HUES48 (cell line): ENCODE data around the gene SMAP2.

ENCODE experiments used
- H3K27ac ChIP-seq: one replicate; pipeline ENCODE4 v1.7.0; 2013; ENCODE audit warnings: low read depth, low read length, inconsistent platforms
- H3K27me3 ChIP-seq: 2 replicates; pipeline ENCODE4 v1.6.1; 2013; ENCODE audit warnings: mild to moderate bottlenecking, low read length; ENCODE audit not compliant: control insufficient read depth, insufficient read depth
- H3K36me3 ChIP-seq: 2 replicates; pipeline ENCODE4 v1.6.1; 2013; ENCODE audit warnings: low read length; ENCODE audit not compliant: control insufficient read depth, insufficient read depth
- H3K4me1 ChIP-seq: 2 replicates; pipeline ENCODE4 v1.6.1; 2013; ENCODE audit warnings: mild to moderate bottlenecking, low read length; ENCODE audit not compliant: control insufficient read depth, insufficient read depth
- H3K4me3 ChIP-seq: 2 replicates; pipeline ENCODE4 v1.5.1; 2013; ENCODE audit warnings: mild to moderate bottlenecking, low read depth, low read length
- H3K9ac ChIP-seq: 2 replicates; pipeline ENCODE4 v1.6.1; 2013; ENCODE audit warnings: mild to moderate bottlenecking, low read depth, low read length, moderate library complexity
- H3K9me3 ChIP-seq: 2 replicates; pipeline ENCODE4 v1.6.1; 2013; ENCODE audit warnings: low read length; ENCODE audit not compliant: control insufficient read depth, insufficient read depth

SMAP2 gene

GRCh38 chr1:40451238-40451585 is 77.7 kb downstream of the SMAP2 start:
- Histone ChIP-seq H3K9me3 (peaks cover 17% of the 10 kb centered on the region), H3K4me3 (peak overlapping the region; percentile 77), H3K36me3 (peaks cover 11% of the 10 kb centered on the region; the same call in 1 of the 2 replicates), H3K27me3 (no peaks in the 10 kb centered on the region), H3K27ac (no peak overlapping the region), H3K4me1 (peaks cover 7% of the 10 kb centered on the region; the same call in 1 of the 2 replicates), H3K9ac (peak overlapping the region; percentile 74; the same call in 1 of the 2 replicates)

DNA sequence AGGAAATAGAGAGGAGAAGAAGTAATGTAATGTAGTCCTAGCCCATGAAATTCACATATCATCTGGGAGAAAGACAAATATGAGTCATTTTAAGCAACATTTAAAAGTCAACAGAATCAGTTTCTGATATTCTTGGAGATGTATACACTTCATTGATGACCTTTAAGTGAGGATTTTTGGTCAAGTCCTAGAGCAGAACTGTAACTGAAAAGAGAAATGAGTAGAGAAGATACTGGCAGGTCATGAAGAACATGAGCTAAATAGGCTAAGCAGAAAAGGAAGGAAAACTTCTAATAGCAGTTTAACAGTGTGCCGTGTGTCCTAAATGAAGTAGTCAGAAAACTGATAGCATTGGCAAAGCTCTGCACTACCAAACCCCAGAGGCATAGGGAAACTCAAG is 81.3 kb downstream of the SMAP2 start:
- Histone ChIP-seq H3K27me3 (no peaks in the 10 kb centered on the region), H3K9ac (no peak overlapping the region), H3K4me3 (no peak overlapping the region), H3K9me3 (peaks cover 53% of the 10 kb centered on the region), H3K4me1 (peaks cover 7% of the 10 kb centered on the region; the same call in 1 of the 2 replicates), H3K27ac (no peak overlapping the region), H3K36me3 (peaks cover 48% of the 10 kb centered on the region)

DNA sequence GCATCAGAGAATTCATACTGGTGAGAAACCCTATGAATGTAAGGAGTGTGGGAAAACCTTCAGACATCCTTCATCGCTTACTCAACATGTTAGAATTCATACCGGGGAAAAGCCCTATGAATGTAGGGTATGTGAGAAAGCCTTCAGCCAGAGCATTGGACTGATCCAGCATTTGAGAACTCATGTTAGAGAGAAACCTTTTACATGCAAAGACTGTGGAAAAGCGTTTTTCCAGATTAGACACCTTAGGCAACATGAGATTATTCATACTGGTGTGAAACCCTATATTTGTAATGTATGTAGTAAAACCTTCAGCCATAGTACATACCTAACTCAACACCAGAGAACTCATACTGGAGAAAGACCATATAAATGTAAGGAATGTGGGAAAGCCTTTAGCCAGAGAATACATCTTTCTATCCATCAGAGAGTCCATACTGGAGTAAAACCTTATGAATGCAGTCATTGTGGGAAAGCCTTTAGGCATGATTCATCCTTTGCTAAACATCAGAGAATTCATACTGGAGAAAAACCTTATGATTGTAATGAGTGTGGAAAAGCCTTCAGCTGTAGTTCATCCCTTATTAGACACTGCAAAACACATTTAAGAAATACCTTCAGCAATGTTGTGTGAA is 89.5 kb downstream of the SMAP2 start:
- Histone ChIP-seq H3K4me3 (no peak overlapping the region), H3K27ac (no peak overlapping the region), H3K36me3 (peaks cover 50% of the 10 kb centered on the region), H3K27me3 (no peaks in the 10 kb centered on the region), H3K9ac (no peak overlapping the region), H3K9me3 (peaks cover 95% of the 10 kb centered on the region), H3K4me1 (no peaks in the 10 kb centered on the region)

DNA sequence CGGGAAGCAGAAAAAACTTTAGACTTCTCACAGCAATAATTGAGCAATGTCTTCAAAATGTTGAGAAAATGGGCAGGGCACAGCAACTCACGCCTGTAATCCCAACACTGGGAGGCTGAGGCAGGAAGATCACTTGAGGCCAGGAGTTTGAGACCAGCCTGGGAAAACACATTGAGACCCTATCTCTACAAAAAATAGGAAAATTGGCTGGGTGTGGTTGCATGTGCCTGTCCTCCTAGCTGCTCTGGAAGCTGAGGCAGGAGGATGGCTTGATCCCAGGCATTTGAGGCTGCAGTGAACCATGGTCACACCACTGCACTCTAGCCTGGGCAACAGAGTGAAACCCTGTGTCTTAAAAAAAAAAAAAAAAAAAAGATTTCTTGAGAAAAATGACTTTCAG is 95.8 kb downstream of the SMAP2 start:
- Histone ChIP-seq H3K4me1 (no peaks in the 10 kb centered on the region), H3K9ac (no peak overlapping the region), H3K27ac (no peak overlapping the region), H3K9me3 (peaks cover 59% of the 10 kb centered on the region), H3K27me3 (no peaks in the 10 kb centered on the region), H3K36me3 (no peaks in the 10 kb centered on the region), H3K4me3 (no peak overlapping the region)
